Transverse colon (tissue), 4 donors: Measurements from ENCODE around the gene TMEM239. TPM values are rescaled to one million over a fixed set of nuclear protein-coding genes. Genes with fewer than 3 reads are reported as not detected.

Source experiments
- DNase-seq: peaks from one replicate; pipeline ENCODE4 v3.0.0-alpha.2; 2019
- H3K27ac ChIP-seq, 4 donors: fragments of 200-600 bp; sonication (generic); 2 replicates each; pipeline ENCODE4 v1.5.1; 2016 to 2018; ENCODE audit warnings: inconsistent platforms in 4 of 4
- H3K27me3 ChIP-seq: fragments of 200-600 bp; sonication (generic); 2 replicates; pipeline ENCODE4 v1.5.1; 2017; ENCODE audit warnings: inconsistent platforms
- H3K36me3 ChIP-seq, 4 donors: fragments of 200-600 bp; sonication (generic); 2 replicates each; pipeline ENCODE4 v1.5.1; 2017 to 2019; ENCODE audit warnings: inconsistent platforms in 4 of 4
- H3K4me1 ChIP-seq, 4 donors: fragments of 200-600 bp; sonication (generic); 2 replicates each; pipeline ENCODE4 v1.5.1; 2017 to 2020; ENCODE audit warnings: inconsistent platforms in 4 of 4
- H3K4me3 ChIP-seq, 4 donors: fragments of 200-600 bp; sonication (generic); 1 replicate in 1 of 4; 2 replicates in 3 of 4; pipeline versions ENCODE4 v1.5.1 to v1.6.1; 2017 to 2019; ENCODE audit warnings: inconsistent platforms in 4 of 4
- H3K9me3 ChIP-seq, 2 donors: fragments of 200-600 bp; sonication (generic); 2 replicates each; pipeline ENCODE4 v1.5.1; 2017 to 2019; ENCODE audit warnings: inconsistent platforms in 2 of 2
- EP300 ChIP-seq: sonication (generic); formaldehyde crosslinking; IDR thresholded peaks from one replicate; pipeline ENCODE4 v1.6.1; 2017; ENCODE audit warnings: antibody characterized with exemption, low read depth
- POLR2A ChIP-seq: fragments of 450-650 bp; IDR thresholded peaks from one replicate; pipeline ENCODE4 v1.6.1; 2016; ENCODE audit warnings: antibody characterized with exemption, mild to moderate bottlenecking, moderate library complexity
- POLR2AphosphoS5 ChIP-seq, 3 donors: sonication (generic); formaldehyde crosslinking; IDR thresholded peaks; one replicate each; pipeline ENCODE4 v1.6.1; 2016; ENCODE audit warnings: antibody characterized with exemption in 3 of 3
- WGBS, 2 donors: methylation state at CpG; one replicate each; pipeline ENCODE4 v1.1.5; 2018; ENCODE audit warnings: low coverage in 1 of 2; 5-methylcytosine and 5-hydroxymethylcytosine counted together
- in situ Hi-C, 4 donors: fragments of 200-750 bp; cut with MboI; loops; one replicate each; pipeline versions ENCODE4 v1.15.0 to v1.15.1; 2017; ENCODE audit warnings: low sequenced_read_pairs in 3 of 4, low pct_ligation_motif_present in 1 of 4, low pct_unique_long_range_greater_than_20kb in 1 of 4
- intact Hi-C: fragments of 100-400 bp; cut with DNase I; formaldehyde crosslinking; loops from one replicate; pipeline ENCODE4 v1.15.1; 2023; ENCODE audit warnings: low total_unique reads
- total RNA-seq, 4 donors: library from RNA; depleted of rRNA; stranded (reverse); fragments of >200 nt; gene quantifications; one replicate each; pipeline ENCODE4 v1.1.0, GENCODE V29; 2016
- TF ChIP-seq, protein P1 (sequence below), 5 experiments: fragments of 200-600 bp in 3 of 5; fragments of 450-650 bp in 2 of 5; sonication (generic) in 3 of 5; IDR thresholded peaks; 1 replicate in 2 of 5; 2 replicates in 3 of 5; pipeline ENCODE4 v1.5.1; 2016 to 2017; ENCODE audit warnings: antibody characterized with exemption in 5 of 5, inconsistent platforms in 3 of 5, mild to moderate bottlenecking in 2 of 5, moderate library complexity in 1 of 5

The TMEM239 gene
- total RNA-seq, 4 donors from 2014 or later, result not detected

DNA sequence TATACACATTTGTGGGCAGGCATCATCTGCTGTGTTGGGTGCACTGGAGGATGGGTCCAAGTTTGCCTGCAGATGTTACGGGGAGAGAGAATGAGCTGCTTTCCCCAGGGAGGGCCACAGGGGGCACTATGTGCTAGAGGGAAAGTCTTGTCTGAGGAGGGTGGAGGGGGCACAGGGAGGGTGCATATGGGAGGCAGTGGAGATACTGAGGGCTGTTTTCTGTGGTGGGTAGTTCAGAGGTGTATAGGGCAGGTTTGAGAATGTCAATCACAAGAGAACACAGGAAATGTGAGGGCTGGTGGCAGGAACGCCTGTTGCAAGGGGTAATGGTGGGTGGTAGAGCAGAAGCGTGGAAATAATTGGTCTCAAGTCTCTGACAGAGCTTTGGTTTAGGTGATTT is 49.5 kb downstream of the TMEM239 start:
- Histone ChIP-seq H3K9me3 (no peaks in the 10 kb centered on the region), H3K27me3 (peaks cover 4% of the 10 kb centered on the region), H3K36me3 (peaks cover 0 to 16% (median 0%) of the 10 kb centered on the region in 4 donors), H3K4me1 (peaks cover 0 to 3% (median under 1%) of the 10 kb centered on the region in 4 donors), H3K4me3 (no peak overlapping the region), H3K27ac (no peak overlapping the region)
- DNase-seq, result no peak
- in situ Hi-C loops (no loop called here), intact Hi-C loops (no loop called here)
- TF ChIP-seq POLR2AphosphoS5 (IDR thresholded peaks at IDR 0.05), result no peak
- no peak for TF ChIP-seq EP300
- TF ChIP-seq, protein P1, sequence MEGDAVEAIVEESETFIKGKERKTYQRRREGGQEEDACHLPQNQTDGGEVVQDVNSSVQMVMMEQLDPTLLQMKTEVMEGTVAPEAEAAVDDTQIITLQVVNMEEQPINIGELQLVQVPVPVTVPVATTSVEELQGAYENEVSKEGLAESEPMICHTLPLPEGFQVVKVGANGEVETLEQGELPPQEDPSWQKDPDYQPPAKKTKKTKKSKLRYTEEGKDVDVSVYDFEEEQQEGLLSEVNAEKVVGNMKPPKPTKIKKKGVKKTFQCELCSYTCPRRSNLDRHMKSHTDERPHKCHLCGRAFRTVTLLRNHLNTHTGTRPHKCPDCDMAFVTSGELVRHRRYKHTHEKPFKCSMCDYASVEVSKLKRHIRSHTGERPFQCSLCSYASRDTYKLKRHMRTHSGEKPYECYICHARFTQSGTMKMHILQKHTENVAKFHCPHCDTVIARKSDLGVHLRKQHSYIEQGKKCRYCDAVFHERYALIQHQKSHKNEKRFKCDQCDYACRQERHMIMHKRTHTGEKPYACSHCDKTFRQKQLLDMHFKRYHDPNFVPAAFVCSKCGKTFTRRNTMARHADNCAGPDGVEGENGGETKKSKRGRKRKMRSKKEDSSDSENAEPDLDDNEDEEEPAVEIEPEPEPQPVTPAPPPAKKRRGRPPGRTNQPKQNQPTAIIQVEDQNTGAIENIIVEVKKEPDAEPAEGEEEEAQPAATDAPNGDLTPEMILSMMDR (IDR thresholded peaks at IDR 0.05), result no peak
- TF ChIP-seq POLR2A, result no peak
- 91 to 100% methylated on average over 2 to 3 of the region's 3 CpGs for WGBS, 2 donors

DNA sequence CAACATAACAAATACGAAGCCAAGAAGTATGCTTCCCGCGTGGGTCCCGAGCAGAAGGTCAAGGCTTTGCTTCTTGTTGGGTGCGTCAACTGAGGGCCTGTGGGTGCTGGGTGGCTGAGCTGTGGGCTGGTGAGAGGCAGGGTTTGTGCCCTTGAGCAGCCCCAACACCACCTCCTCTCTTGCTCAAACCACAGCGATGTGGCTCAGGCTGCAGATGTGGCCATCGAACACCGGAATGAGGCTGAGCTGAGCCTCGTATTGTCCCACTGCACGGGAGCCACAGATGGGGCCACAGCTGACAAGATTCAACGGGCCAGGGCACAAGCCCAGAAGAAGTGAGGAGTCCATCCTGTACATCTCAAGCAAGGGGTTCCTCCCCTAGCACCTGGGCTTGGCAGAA is 50.1 kb downstream of the TMEM239 start:
- in situ Hi-C loops, result no loop called here
- peaks cover 0 to 10% (median 0%) of the 10 kb centered on the region in 4 donors for H3K36me3 ChIP-seq
- no peak for DNase-seq

DNA sequence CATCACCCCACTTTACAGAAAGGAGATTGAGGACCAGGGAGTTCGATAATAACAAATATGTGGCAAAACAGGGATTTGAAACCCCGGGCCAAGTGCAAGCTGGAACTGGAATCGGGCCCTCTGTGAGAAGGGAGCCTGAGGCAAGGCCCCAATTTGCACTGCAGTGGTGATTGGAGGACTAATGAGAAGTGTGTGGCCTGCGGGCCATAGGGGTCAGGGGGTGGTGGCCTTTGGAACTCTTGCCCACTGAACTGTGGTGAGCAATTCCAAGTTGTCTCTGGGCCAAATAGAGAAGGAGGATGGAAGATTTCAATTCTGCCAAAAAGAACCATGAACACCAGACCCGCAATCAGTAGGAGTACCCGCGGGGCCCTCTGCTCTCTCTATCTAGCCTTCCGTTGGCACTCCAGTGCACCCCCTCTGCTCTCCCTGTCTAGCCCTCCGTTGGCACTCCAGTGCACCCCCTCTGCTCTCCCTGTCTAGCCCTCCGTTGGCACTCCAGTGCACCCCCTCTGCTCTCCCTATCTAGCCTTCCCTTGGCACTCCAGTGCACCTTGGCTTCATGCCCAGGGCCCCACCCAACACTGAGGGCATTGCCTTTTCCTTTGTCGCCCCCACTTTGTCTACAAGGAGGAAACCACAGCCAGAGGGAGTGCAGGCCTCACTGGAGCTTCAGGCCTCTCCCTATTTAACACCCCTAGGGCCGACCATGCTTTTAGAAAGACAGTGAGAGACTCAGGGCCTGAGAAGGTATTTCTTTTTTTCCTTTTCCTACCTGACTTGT is 51.1 kb downstream of the TMEM239 start:
- Histone ChIP-seq H3K27ac (no peak overlapping the region), H3K27me3 (peaks cover 20% of the 10 kb centered on the region), H3K4me1 (peaks cover 0 to 19% (median 12%) of the 10 kb centered on the region in 4 donors), H3K36me3 (no peaks in the 10 kb centered on the region), H3K4me3 (no peak overlapping the region), H3K9me3 (no peaks in the 10 kb centered on the region)
- 70 to 78% methylated on average over 5 to 12 of the region's 12 CpGs for WGBS, 2 donors
- in situ Hi-C loops, result no loop called here
- TF ChIP-seq, protein P1 (IDR thresholded peaks at IDR 0.05), result no peak
- TF ChIP-seq POLR2AphosphoS5 (IDR thresholded peaks at IDR 0.05) (no peak), POLR2A (no peak), EP300 (no peak)
- peak; percentile 34 for DNase-seq
- intact Hi-C loops, result no loop called here

More for the DNA sequence above, 50.1 kb downstream of the TMEM239 start:
- Histone ChIP-seq H3K4me1 (peaks cover 0 to 8% (median 2%) of the 10 kb centered on the region in 4 donors), H3K27me3 (peaks cover 10% of the 10 kb centered on the region), H3K27ac (no peak overlapping the region), H3K9me3 (no peaks in the 10 kb centered on the region), H3K4me3 (no peak overlapping the region)
- TF ChIP-seq POLR2AphosphoS5 (IDR thresholded peaks at IDR 0.05), result no peak
- WGBS, 2 donors, result 91% methylated on average over 11 of the region's 11 CpGs; no CpG with 5 or more reads in 1 of the 2 donors
- intact Hi-C loops, result no loop called here

Other genes starting within 250 kb of the TMEM239 start
- 100 to 1,000 TPM in 2 of 4 donors, 10 to 100 TPM in 2; 32.8 to 303 (median 126) TPM for gene NOP56, start 163.7 kb upstream of the TMEM239 start, total RNA-seq
- gene IDH3B, start 152.1 kb upstream of the TMEM239 start, total RNA-seq, result 100 to 1,000 TPM in 2 of 4 donors, 10 to 100 TPM in 2; 71.8 to 152 (median 106) TPM
- 100 to 1,000 TPM in 1 of 4 donors, 1 to 10 TPM in 3; 3.7 to 101 (median 5.4) TPM for gene EBF4, start 123.6 kb upstream of the TMEM239 start, total RNA-seq
- gene CPXM1, start 15.7 kb upstream of the TMEM239 start, total RNA-seq, result 1 to 10 TPM in 2 of 4 donors, under 1 TPM in 2; 0.80 to 2.6 (median 1.0) TPM
- gene C20orf141, start 1.4 kb upstream of the TMEM239 start, total RNA-seq, result not detected
- 10 to 100 TPM; 15.5 to 85.7 (median 36.6) TPM for gene PCED1A, start 24.3 kb downstream of the TMEM239 start, total RNA-seq
- gene VPS16, start 24.4 kb downstream of the TMEM239 start, total RNA-seq, result 10 to 100 TPM; 29.2 to 42.2 (median 36.7) TPM
- gene PTPRA, start 57.1 kb downstream of the TMEM239 start, total RNA-seq, result 10 to 100 TPM; 32.2 to 55.8 (median 45.8) TPM
- gene GNRH2, start 227.3 kb downstream of the TMEM239 start, total RNA-seq, result not detected
- gene MRPS26, start 229.7 kb downstream of the TMEM239 start, total RNA-seq, result 10 to 100 TPM; 42.7 to 88.3 (median 54.3) TPM